GM19324 (cell line): ENCODE measurements around the gene KDM4B.

Experiments used
- ATAC-seq: cut with Tn5 transposase; IDR thresholded peaks from one replicate; pipeline ENCODE4 v1.9.1; 2021; ENCODE audit warnings: mild to moderate bottlenecking, moderate library complexity; ENCODE audit not compliant: unreplicated experiment, low FRiP score

Gene KDM4B

DNA sequence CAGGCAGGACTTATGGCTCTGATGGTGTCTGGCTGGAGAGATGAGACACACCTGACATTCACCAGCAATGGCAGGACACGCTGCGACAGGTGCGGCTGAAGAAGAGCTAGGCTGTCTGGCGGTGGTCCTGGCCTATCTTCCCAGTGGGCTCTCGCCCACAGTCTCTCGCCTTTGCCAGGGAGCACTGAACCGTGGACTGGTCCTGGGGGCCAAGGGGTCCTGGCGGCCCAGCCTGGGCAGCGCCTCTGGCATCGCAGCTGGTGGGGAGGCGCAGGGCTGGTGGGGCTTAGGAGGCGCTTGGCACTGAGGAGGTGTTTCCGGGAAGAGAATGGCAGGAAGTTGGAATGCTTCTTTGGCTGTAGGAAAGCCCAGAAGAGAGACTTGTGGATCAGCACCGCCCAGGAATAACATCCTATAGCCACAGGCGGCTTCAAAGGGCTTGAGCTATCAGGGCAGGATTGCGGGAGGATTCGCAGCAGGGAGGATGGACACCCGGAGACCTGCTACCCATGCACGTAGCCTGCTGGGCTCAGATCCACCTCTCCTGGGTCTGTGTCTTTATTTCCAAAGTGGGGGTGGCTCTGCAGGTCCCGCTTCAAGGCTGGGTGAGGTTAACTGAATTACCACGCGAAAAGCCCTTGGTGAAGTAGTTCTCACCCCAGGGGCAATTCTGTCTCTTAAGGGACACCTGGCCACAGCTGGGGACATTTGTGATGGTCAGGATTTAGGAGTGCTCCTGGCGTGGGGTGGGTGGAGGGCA lies 14.6 kb downstream of the KDM4B start:
- ATAC-seq: no peak

- no peak for ATAC-seq
These were observed 15.1 kb downstream of the KDM4B start for GRCh38 chr19:4984106-4984380.

DNA sequence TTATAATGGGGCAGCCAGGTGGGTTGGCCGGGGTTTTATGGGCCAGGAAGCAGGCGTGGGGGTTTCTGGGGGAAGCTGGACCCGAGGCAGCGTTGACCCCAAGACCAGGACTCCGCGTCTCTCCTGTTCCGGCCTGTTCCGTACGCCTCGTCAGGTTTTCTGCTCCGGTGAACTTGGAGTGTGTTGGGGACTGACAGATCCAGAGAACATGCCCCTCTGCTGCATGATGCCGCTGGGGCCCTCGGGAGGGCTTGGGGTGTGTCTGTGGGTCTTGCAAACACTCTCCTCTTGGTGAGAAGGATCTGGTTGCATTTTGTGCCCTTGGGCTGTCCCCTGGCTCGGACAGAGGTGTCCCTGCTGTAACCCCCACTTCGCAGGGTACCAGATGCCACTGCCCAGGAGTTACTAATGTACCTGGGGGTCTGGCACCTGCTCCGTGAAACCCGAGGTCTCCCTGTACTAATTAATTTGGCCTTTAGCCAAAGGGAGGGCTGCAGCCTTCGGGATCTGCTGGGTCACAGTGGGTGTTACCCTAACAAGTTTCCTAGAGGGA lies 15.6 kb downstream of the KDM4B start:
- no peak for ATAC-seq

- ATAC-seq: no peak
These were observed 16.7 kb downstream of the KDM4B start for GRCh38 chr19:4985551-4985991.

- ATAC-seq: no peak
These were observed 17.1 kb downstream of the KDM4B start for GRCh38 chr19:4986056-4986455.

GRCh38 chr19:4986471-4986891 lies 17.6 kb downstream of the KDM4B start:
- ATAC-seq: no peak

GRCh38 chr19:4987256-4987655 lies 18.3 kb downstream of the KDM4B start:
- ATAC-seq: no peak

DNA sequence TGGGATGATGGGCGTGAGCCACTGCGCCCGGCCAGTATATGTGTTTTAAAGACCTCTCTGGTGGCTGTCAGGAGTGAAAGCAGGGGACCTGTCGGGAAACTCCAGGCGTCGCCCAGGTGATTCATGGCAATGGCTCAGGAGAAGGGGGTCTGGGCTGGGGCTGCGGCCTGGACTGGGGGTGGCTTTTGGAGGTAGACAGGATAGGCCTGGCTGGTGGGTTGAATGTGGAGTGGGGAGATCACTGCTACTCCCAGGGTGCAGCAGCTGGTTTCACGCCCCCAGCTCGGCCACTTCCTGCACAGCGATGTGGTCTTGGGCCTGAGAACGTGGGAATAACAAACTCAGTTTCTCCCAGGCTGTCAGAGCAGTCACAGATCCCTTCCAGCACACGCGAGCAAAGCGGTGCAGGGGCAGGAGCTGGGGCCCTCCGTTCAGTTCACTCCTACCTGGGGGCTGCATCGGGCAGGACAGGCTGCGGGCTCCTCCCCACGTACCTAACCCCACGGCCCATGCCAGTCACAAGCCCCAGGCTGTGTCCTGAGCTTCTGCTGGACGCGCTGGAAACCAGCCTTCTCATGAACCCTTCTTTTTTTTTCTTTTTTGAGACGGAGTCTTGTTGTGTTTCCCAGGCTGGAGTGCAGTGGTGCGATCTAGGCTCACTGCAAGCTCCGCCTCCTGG lies 18.9 kb downstream of the KDM4B start:
- ATAC-seq: no peak

DNA sequence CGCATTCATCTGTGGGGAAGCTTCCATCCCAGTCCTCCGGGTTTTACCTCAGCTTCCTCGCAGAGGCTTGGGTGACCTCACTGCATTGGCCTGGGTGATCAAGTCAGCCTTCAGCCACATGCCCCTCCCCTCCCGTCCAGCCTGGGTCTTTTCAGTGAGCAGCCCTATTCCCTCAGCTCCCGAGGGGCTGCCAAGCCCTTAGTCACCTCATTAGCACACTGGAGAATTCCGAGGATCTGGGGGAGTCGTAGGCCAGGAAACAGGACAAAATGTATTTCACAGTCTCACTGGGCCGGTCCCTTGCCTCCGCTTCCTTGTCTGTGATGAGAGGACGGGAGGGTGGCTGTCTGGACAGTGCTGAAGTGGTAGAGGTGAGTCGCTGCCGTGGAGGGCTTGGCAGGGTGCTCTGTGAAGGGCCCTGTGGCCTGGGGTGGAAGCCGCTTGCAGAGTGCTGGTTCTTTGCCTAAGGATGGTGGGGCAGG lies 19.9 kb downstream of the KDM4B start:
- ATAC-seq: no peak

GRCh38 chr19:4990306-4990705 lies 21.4 kb downstream of the KDM4B start:
- ATAC-seq: no peak

- ATAC-seq: no peak
These were observed 22.6 kb downstream of the KDM4B start for GRCh38 chr19:4991538-4991937.

GRCh38 chr19:4991996-4992698 lies 23.2 kb downstream of the KDM4B start:
- no peak for ATAC-seq

GRCh38 chr19:4993683-4994082 lies 24.8 kb downstream of the KDM4B start:
- ATAC-seq: no peak

GRCh38 chr19:4996701-4997100 lies 27.8 kb downstream of the KDM4B start:
- no peak for ATAC-seq

- no peak for ATAC-seq
These were observed 28.4 kb downstream of the KDM4B start for GRCh38 chr19:4997297-4997696.

GRCh38 chr19:5000120-5000611 lies 31.3 kb downstream of the KDM4B start:
- ATAC-seq: no peak

DNA sequence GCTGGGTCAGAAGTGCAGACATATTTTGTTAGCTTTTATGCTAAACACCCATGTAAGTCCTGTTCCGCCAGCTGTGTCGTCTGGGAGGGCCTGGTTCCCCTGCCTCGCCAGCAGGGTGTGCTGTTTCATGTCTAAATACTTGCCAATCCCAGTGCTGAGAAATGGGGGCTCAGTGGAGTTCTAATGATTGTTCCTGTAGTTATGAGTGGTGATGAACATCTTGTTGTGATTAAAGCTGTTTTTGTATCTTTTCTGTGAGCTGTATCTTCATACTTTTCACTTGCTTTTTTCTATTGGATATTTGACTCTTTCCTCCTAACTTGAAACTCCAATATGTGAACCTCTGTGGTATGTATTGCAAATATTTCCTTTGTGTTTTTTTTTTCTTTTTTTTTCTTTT lies 32.7 kb downstream of the KDM4B start:
- ATAC-seq: no peak

GRCh38 chr19:5002143-5002542 lies 33.2 kb downstream of the KDM4B start:
- ATAC-seq: no peak

DNA sequence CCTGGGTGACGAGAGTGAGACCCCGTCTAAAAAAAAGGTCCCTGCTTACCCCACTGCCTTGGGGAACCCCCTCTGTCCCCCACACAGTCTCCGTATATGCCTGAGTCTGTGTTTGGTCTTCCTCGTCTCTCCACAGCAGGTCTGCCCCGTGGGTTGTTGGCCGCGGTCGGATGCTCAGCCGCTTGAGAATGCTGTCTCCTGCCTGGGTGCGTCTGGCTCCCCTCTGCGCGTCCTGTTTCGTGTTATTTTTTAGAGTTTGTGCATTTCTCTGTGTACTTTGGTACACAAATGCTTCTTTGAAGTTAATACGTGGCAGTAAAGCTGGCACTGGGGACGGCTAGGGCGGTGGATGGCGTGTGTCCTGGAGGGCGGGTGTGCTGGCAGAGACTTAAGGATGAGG lies 34.9 kb downstream of the KDM4B start:
- no peak for ATAC-seq

GRCh38 chr19:5005096-5005495 lies 36.2 kb downstream of the KDM4B start:
- no peak for ATAC-seq

DNA sequence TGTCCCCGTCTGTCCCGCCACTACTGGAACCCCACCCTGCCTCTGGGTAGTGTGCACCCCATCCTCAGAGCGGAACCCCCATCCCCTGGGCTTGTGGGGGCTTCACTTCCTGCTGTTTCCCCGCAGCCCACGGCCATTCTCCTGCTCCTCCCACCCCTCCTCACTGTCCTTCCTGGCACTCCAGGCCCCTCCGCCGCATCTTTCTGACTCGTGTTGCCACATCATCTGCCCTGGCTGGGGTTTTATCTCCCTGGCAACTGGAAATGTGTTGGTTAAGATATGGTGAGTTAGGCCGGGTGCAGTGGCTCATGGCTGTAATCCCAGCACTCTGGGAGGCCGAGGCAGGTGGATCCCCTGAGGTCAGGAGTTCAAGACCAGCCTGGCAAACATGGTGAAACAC lies 37.3 kb downstream of the KDM4B start:
- no peak for ATAC-seq
